ENCODE results near the gene PCDHA3. TPM values are rescaled to one million over a fixed set of nuclear protein-coding genes. Genes with fewer than 3 reads are reported as not detected.
"Not testable (repeated sequence)": the region's sequence is repeated elsewhere in the genome, so short reads cannot be mapped to it uniquely, and the experiment has no call there.

PCDHA3 gene
- polyA plus RNA-seq, 1 donor from 2014 or later = 1.7 TPM

GRCh38 chr5:140822281-140822629 is 21.4 kb downstream of the PCDHA3 start:
- no peak overlapping the region for H2AFZ ChIP-seq (ENCODE audit: low read depth, low read length)
- H3K4me3 ChIP-seq (ENCODE audit: low read length) = no peak overlapping the region

GRCh38 chr5:140822969-140823368 is 22.1 kb downstream of the PCDHA3 start:
- H3K27me3 ChIP-seq (ENCODE audit: insufficient read depth, low read depth, low read length); H3K27ac ChIP-seq (ENCODE audit: low read length); H3K9ac ChIP-seq (ENCODE audit: low read length); H3K4me2 ChIP-seq (ENCODE audit: low read length); H3F3A ChIP-seq (ENCODE audit: insufficient read depth, low read length, poor library complexity, severe bottlenecking); H4K20me1 ChIP-seq (ENCODE audit: insufficient read depth); H2AFZ ChIP-seq (ENCODE audit: low read depth, low read length); H3K4me3 ChIP-seq (ENCODE audit: low read length); H3K9me2 ChIP-seq (ENCODE audit: insufficient read depth, low read length): not testable (repeated sequence)
- peaks cover 25% of the 10 kb centered on the region for H3K36me3 ChIP-seq (ENCODE audit: insufficient read depth, low read length)
- peaks cover 53% of the 10 kb centered on the region for H3K79me2 ChIP-seq (replicated peaks; ENCODE audit: insufficient read depth, low read length)
- H3K9me3 ChIP-seq (ENCODE audit: low read length) = peaks cover 24% of the 10 kb centered on the region

More at GRCh38 chr5:140822281-140822629, 21.4 kb downstream of the PCDHA3 start:
- Histone ChIP-seq H3K9me2 (ENCODE audit: insufficient read depth, low read length) (no peaks in the 10 kb centered on the region), H3F3A (ENCODE audit: insufficient read depth, low read length, poor library complexity, severe bottlenecking) (no peaks in the 10 kb centered on the region), H4K20me1 (ENCODE audit: insufficient read depth) (no peaks in the 10 kb centered on the region), H3K27me3 (ENCODE audit: insufficient read depth, low read depth, low read length) (no peaks in the 10 kb centered on the region), H3K9me3 (ENCODE audit: low read length) (peaks cover 24% of the 10 kb centered on the region), H3K4me2 (ENCODE audit: low read length) (no peak overlapping the region), H3K27ac (ENCODE audit: low read length) (no peak overlapping the region), H3K36me3 (ENCODE audit: insufficient read depth, low read length) (peaks cover 25% of the 10 kb centered on the region), H3K79me2 (replicated peaks; ENCODE audit: insufficient read depth, low read length) (peaks cover 57% of the 10 kb centered on the region), H3K9ac (ENCODE audit: low read length) (no peak overlapping the region)
- TF ChIP-seq EP300 (conservative IDR thresholded peaks at IDR 0.05; ENCODE audit: poor library complexity, severe bottlenecking) (no peak), RAD21 (conservative IDR thresholded peaks at IDR 0.05) (no peak), EZH2 (IDR thresholded peaks at IDR 0.05; ENCODE audit: borderline replicate concordance, insufficient read depth, low read length, poor library complexity, severe bottlenecking) (no peak)
- TF ChIP-seq, protein P1, sequence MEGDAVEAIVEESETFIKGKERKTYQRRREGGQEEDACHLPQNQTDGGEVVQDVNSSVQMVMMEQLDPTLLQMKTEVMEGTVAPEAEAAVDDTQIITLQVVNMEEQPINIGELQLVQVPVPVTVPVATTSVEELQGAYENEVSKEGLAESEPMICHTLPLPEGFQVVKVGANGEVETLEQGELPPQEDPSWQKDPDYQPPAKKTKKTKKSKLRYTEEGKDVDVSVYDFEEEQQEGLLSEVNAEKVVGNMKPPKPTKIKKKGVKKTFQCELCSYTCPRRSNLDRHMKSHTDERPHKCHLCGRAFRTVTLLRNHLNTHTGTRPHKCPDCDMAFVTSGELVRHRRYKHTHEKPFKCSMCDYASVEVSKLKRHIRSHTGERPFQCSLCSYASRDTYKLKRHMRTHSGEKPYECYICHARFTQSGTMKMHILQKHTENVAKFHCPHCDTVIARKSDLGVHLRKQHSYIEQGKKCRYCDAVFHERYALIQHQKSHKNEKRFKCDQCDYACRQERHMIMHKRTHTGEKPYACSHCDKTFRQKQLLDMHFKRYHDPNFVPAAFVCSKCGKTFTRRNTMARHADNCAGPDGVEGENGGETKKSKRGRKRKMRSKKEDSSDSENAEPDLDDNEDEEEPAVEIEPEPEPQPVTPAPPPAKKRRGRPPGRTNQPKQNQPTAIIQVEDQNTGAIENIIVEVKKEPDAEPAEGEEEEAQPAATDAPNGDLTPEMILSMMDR (IDR thresholded peaks at IDR 0.05; ENCODE audit: poor library complexity, severe bottlenecking) = no peak

GRCh38 chr5:140823475-140823874 is 22.6 kb downstream of the PCDHA3 start:
- Histone ChIP-seq H3K36me3 (ENCODE audit: insufficient read depth, low read length) (peaks cover 25% of the 10 kb centered on the region), H3K9me2 (ENCODE audit: insufficient read depth, low read length) (no peaks in the 10 kb centered on the region), H3K4me3 (ENCODE audit: low read length) (no peak overlapping the region), H3K9me3 (ENCODE audit: low read length) (peaks cover 27% of the 10 kb centered on the region), H3K27ac (ENCODE audit: low read length) (no peak overlapping the region), H2AFZ (ENCODE audit: low read depth, low read length) (no peak overlapping the region), H3K4me2 (ENCODE audit: low read length) (no peak overlapping the region), H4K20me1 (ENCODE audit: insufficient read depth) (no peaks in the 10 kb centered on the region), H3K27me3 (ENCODE audit: insufficient read depth, low read depth, low read length) (no peaks in the 10 kb centered on the region), H3K9ac (ENCODE audit: low read length) (no peak overlapping the region), H3K79me2 (replicated peaks; ENCODE audit: insufficient read depth, low read length) (peaks cover 48% of the 10 kb centered on the region), H3F3A (ENCODE audit: insufficient read depth, low read length, poor library complexity, severe bottlenecking) (no peaks in the 10 kb centered on the region)
- no peak for TF ChIP-seq SMC3 (conservative IDR thresholded peaks at IDR 0.05; ENCODE audit: poor library complexity)
- TF ChIP-seq EZH2 (IDR thresholded peaks at IDR 0.05; ENCODE audit: borderline replicate concordance, insufficient read depth, low read length, poor library complexity, severe bottlenecking) = no peak
- TF ChIP-seq, protein P1 (IDR thresholded peaks at IDR 0.05; ENCODE audit: poor library complexity, severe bottlenecking) = no peak
- TF ChIP-seq MXI1 (conservative IDR thresholded peaks at IDR 0.05; ENCODE audit: poor library complexity, severe bottlenecking) = no peak
- TF ChIP-seq EP300 (conservative IDR thresholded peaks at IDR 0.05; ENCODE audit: poor library complexity, severe bottlenecking) = no peak
- TF ChIP-seq, protein P2, sequence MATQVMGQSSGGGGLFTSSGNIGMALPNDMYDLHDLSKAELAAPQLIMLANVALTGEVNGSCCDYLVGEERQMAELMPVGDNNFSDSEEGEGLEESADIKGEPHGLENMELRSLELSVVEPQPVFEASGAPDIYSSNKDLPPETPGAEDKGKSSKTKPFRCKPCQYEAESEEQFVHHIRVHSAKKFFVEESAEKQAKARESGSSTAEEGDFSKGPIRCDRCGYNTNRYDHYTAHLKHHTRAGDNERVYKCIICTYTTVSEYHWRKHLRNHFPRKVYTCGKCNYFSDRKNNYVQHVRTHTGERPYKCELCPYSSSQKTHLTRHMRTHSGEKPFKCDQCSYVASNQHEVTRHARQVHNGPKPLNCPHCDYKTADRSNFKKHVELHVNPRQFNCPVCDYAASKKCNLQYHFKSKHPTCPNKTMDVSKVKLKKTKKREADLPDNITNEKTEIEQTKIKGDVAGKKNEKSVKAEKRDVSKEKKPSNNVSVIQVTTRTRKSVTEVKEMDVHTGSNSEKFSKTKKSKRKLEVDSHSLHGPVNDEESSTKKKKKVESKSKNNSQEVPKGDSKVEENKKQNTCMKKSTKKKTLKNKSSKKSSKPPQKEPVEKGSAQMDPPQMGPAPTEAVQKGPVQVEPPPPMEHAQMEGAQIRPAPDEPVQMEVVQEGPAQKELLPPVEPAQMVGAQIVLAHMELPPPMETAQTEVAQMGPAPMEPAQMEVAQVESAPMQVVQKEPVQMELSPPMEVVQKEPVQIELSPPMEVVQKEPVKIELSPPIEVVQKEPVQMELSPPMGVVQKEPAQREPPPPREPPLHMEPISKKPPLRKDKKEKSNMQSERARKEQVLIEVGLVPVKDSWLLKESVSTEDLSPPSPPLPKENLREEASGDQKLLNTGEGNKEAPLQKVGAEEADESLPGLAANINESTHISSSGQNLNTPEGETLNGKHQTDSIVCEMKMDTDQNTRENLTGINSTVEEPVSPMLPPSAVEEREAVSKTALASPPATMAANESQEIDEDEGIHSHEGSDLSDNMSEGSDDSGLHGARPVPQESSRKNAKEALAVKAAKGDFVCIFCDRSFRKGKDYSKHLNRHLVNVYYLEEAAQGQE (IDR thresholded peaks at IDR 0.05; ENCODE audit: borderline replicate concordance) = no peak
- no peak for TF ChIP-seq RAD21 (conservative IDR thresholded peaks at IDR 0.05)
- TF ChIP-seq TAF1 (IDR thresholded peaks at IDR 0.05; ENCODE audit: low read depth) = no peak
- TF ChIP-seq POLR2AphosphoS5 (IDR thresholded peaks at IDR 0.05) = no peak
